Activated CD8-positive, alpha-beta memory T cell treated with anti-CD3 and anti-CD28 coated beads, Interleukin-2, amount 50 U/mL, for 48 hours (primary cell): ENCODE results near the gene GLDC.
A peak's percentile ranks its signal among the peaks of the same experiment; 100 is the strongest.
"Not testable (repeated sequence)": the region's sequence is repeated elsewhere in the genome, so short reads cannot be mapped to it uniquely, and the experiment has no call there.

Experiments
- DNase-seq: peaks from one replicate; pipeline ENCODE4 v3.0.0-alpha.2; 2020

The GLDC gene

GRCh38 chr9:6645355-6646292 is at the start of gene GLDC:
Gene GLDC (minus strand): TSS chr9:6645729. CDS start chr9:6645499, 230 bp downstream.
- peak; percentile 63 for DNase-seq

- no peak for DNase-seq
These were observed 47.4 kb upstream of the GLDC start for GRCh38 chr9:6692881-6693361.

GRCh38 chr9:6692433-6692832 is 46.9 kb upstream of the GLDC start:
- no peak for DNase-seq

- DNase-seq, result not testable (repeated sequence)
These were observed 45.1 kb upstream of the GLDC start for GRCh38 chr9:6690675-6691070.

- no peak for DNase-seq
These were observed 44.6 kb upstream of the GLDC start for GRCh38 chr9:6689893-6690674.

- DNase-seq, result no peak
These were observed 41.7 kb upstream of the GLDC start for GRCh38 chr9:6687180-6687579.

GRCh38 chr9:6686396-6686795 is 40.9 kb upstream of the GLDC start:
- DNase-seq, result no peak

GRCh38 chr9:6681957-6682501 is 36.5 kb upstream of the GLDC start:
- DNase-seq, result no peak

GRCh38 chr9:6681147-6681956 is 35.8 kb upstream of the GLDC start:
- DNase-seq, result peak; percentile 94

GRCh38 chr9:6680797-6681146 is 35.2 kb upstream of the GLDC start:
- peak; percentile 87 for DNase-seq

- no peak for DNase-seq
These were observed 32.3 kb upstream of the GLDC start for GRCh38 chr9:6677803-6678202.

- no peak for DNase-seq
These were observed 30.9 kb upstream of the GLDC start for GRCh38 chr9:6676254-6676921.

- DNase-seq, result no peak
These were observed 29.7 kb upstream of the GLDC start for GRCh38 chr9:6675268-6675667.

GRCh38 chr9:6673326-6674025 is 27.9 kb upstream of the GLDC start:
- no peak for DNase-seq

GRCh38 chr9:6672118-6672517 is 26.6 kb upstream of the GLDC start:
- no peak for DNase-seq

- DNase-seq, result no peak
These were observed 25.9 kb upstream of the GLDC start for GRCh38 chr9:6671416-6671815.

- no peak for DNase-seq
These were observed 24.4 kb upstream of the GLDC start for GRCh38 chr9:6669881-6670280.

GRCh38 chr9:6667633-6668280 is 22.2 kb upstream of the GLDC start:
- no peak for DNase-seq

GRCh38 chr9:6667080-6667479 is 21.6 kb upstream of the GLDC start:
- no peak for DNase-seq

- DNase-seq, result no peak
These were observed 20.1 kb upstream of the GLDC start for GRCh38 chr9:6665628-6666027.

GRCh38 chr9:6664204-6664680 is 18.7 kb upstream of the GLDC start:
- no peak for DNase-seq
